NCI-H128 (cell line): Measurements from ENCODE around the gene FAM163A.

Experiments used
- DNase-seq: peaks from one replicate; lab custom pipeline; 2025; ENCODE audit not compliant: unreplicated experiment; lab: John Stamatoyannopoulos, UW

The FAM163A gene

GRCh38 chr1:179748772-179749171 is 5.7 kb downstream of the FAM163A start:
- no peak for DNase-seq

GRCh38 chr1:179750630-179751029 is 7.5 kb downstream of the FAM163A start:
- DNase-seq = no peak

DNA sequence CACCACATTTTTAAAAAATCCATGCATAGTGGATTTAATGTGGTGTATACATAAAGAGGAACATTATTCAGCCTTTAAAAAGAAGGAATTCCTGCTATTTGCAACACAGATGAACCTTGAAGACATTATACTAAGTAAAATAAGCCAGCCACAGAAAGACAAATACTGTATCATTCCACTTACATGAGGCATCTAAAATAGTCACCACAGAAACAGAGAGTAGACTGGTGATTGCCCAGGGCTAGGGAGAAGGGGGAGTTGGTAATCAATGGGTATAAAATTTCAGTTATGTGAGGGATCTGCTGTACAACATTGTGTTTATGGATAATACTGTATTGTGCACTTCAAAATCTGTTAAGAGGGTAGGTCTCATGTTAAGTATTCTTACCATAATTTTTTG is 10.0 kb downstream of the FAM163A start:
- DNase-seq = no peak

- DNase-seq = no peak
Measured at GRCh38 chr1:179754041-179754624, 11.0 kb downstream of the FAM163A start.

GRCh38 chr1:179757933-179758332 is 14.8 kb downstream of the FAM163A start:
- no peak for DNase-seq

DNA sequence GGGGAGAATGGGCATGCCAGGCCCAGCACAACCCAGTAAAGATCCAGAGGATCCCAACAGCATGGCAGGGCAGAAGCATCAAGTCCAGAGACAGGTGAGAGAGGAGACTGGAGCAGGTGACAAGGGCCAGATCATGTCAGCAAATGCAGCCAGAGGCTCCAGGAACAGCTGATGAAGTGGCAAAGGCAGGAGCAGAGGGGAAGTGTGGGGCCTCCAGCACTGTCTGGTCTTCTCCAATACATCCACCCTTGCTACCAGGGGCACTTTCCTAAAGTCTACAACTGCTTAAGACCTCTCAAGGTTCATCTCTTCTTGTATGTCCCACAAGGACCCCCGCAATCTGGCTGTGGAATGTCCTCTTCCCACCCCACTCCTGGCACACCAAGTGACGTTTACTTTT is 17.4 kb downstream of the FAM163A start:
- DNase-seq = no peak

DNA sequence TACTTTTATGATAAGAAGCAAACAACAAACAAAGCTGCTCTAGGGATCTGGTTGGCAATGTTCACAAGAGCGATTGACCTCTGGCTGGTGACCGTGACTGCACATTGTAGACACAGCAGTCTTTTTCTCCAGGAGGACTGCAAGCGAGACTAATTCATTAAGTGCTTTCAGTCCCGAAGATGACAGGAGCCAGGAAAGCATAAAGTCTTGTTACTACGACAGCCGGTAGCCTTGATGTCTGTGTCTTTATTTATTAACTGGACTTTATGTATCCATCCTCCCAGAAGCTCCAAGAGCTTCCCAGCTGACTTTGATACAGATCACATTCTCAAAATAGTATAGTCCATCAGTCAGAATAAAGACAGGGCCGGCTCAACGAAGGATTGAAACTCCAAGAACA is 18.2 kb downstream of the FAM163A start:
- no peak for DNase-seq

- DNase-seq = no peak
Measured at GRCh38 chr1:179761846-179762640, 19.0 kb downstream of the FAM163A start.

- no peak for DNase-seq
Measured at GRCh38 chr1:179767177-179767581, 24.1 kb downstream of the FAM163A start.

GRCh38 chr1:179767996-179768395 is 24.9 kb downstream of the FAM163A start:
- DNase-seq = no peak

- no peak for DNase-seq
Measured at GRCh38 chr1:179770887-179771502, 27.9 kb downstream of the FAM163A start.

DNA sequence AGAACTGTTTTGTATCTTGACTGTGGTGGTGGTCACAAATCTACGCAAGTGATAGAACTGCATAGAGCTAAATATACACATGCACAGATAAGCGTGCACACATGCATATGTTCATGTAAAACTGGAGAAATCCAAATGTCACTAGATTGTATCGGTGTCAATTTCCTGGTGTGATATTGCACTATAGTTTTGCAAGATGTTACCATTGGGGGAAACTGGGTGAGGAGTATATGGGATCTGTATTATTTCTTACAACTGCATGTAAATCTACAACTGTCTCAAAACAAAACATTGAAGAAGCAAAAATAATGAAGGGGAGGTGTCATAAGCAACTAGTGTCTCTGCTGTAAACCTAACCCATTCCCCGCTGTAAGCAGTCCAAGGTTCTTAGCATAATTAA is 30.2 kb downstream of the FAM163A start:
- no peak for DNase-seq

DNA sequence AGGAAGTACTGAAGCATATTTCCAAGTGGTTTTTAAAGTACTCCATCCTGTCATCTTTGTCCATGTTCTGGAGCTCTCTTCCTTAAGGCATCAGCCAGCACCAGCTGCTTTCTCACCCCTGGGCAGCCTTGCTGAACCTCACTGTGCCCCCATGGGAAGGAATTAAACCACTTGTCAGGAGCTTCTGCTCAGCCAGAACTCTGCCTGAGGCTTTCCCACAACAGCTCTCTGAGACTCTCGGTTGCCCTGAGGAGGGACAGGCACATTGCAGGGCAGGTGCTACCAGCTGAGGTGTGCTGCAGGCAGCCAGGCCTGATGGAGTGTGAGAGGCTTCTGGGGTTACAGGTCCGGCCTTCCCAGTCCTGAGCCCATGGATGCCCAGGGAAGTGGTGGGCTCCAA is 30.9 kb downstream of the FAM163A start:
- no peak for DNase-seq

GRCh38 chr1:179774566-179774965 is 31.5 kb downstream of the FAM163A start:
- DNase-seq = no peak

DNA sequence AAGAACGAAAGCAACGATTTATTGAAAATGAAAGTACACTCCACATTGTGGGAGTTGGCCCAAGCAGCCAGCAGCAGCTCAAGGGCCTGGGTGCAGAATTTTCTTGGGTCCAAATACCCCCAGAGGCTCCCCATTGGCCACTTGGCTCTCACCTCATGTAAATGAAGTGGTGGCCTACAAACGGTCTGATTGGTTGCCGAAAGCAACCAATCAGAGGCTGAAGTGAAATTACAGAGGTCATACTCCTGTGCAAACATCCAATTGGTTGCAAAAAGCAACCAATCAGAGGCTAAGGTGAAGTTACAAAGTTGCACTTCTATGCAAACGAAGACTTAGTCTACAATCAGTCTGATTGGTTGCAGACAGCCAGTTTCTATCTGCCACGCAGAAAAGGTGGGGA is 31.9 kb downstream of the FAM163A start:
- no peak for DNase-seq

- DNase-seq = no peak
Measured at GRCh38 chr1:179776831-179777230, 33.7 kb downstream of the FAM163A start.

DNA sequence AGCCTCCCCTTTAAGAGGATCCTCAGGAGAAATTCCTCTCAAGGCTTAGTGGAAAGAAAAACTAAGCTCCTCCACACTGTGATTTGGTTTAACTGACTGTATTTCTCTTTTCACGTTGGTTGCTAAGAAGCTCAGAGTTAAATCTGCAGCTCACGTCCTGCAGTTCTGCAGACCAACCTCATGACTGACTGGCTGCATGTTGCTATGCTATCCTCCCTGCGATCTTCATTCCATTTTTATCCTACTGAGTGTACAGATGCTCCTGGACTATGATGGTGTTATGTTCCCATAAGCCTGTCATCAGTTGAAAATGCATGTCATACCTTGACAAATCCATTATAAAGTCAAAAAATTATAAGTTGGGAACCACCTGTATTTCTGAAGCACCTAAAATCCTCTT is 34.6 kb downstream of the FAM163A start:
- no peak for DNase-seq

- DNase-seq = no peak
Measured at GRCh38 chr1:179779645-179780272, 36.7 kb downstream of the FAM163A start.

GRCh38 chr1:179781962-179782361 is 38.9 kb downstream of the FAM163A start:
- DNase-seq = no peak

- no peak for DNase-seq
Measured at GRCh38 chr1:179785031-179785431, 41.9 kb downstream of the FAM163A start.

- no peak for DNase-seq
Measured at GRCh38 chr1:179785728-179786127, 42.6 kb downstream of the FAM163A start.
